ENCODE measurements around the gene ADAM23.

ADAM23 gene

GRCh38 chr2:206642075-206643025 is 199.0 kb downstream of the ADAM23 start, which contains the start of gene FAM237A:
Gene FAM237A, plus strand, starts transcription at chr2:206642487. Its CDS starts 1,750 bp downstream, at chr2:206644237.
- DNase-seq (ENCODE audit: low read depth in 2 of 2): no peak

- no peak for DNase-seq (ENCODE audit: low read depth in 2 of 2)
Observed at GRCh38 chr2:206647985-206648384, 204.7 kb downstream of the ADAM23 start.

DNA sequence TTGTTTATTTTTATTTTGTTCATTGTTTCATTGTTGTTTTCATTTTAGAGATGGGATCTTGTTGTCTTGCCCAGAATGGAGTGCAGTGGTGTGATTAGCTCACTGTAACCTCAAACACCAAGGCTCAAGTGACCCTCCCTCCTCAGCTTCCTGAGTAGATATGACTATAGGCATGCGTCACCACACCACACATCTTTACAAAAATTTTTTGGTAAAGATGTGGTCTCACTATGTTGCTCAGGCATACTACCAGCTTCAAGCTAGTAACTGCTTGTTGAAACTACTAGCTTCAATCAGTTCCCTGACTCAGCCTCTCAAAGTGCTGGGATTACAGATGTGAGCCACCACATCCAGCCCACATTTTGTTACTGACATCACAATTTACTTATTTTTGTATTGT is 213.8 kb downstream of the ADAM23 start:
- no peak for DNase-seq (ENCODE audit: low read depth in 2 of 2)

- DNase-seq (ENCODE audit: low read depth in 2 of 2): no peak
Observed at GRCh38 chr2:206665251-206665650, 221.9 kb downstream of the ADAM23 start.
